Measurements from ENCODE around the gene NDST3.

Gene NDST3

DNA sequence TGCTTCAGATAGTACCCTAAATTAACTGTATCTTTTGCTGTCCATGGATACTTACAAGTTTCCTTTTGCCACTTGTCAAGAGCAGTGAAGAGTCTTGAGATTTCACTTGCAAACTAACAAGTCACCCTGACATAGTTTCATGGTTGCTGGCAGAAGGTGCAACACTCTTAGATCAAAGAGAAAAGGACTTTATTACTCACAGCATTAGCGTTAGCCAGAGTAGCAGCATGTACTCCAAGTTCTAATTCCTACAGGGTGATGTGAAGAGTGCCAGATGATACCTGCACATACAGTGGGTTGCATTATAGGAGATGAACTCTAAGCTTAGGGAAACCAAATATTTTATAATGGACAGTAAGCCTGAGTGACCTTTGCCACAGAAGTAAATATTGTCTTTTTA lies 47.9 kb downstream of the NDST3 start:
- DNase-seq = no peak

DNA sequence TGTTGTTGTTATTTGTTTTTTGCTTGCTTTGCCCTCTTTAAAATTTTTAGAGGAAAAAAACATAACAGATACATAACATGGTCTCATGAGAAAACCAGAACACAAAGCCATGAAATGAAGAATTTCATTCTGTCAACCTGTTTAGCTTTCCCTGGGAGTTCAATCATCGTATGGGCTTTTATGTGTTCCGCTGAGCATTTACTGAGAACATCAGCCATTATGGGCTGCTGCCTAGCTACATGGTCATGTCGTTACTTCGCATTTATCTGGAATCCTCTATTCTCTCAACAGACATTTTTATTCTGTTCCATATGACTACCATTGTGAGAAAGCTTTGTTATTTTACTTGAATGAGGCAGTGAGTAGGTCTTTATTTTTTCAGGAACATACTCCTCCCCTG lies 51.4 kb downstream of the NDST3 start:
- DNase-seq = no peak

DNA sequence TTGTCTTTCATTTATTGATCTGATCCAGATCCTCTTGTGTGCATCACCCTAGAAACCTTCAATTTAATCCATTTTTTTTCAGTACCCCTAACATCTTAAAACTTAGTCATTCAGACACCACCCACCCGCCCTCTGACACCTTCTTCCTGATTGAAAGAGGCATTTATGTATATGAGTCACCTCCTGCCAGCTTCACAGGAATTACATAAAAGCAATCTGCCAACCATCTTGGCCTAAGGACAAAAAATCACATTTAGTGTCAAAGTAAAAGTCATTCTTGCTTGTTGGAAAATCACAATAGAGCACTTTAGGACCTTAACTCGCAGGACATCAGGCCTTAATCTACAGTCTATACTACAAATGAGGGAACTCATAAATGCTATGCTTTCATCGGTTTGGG lies 52.1 kb downstream of the NDST3 start:
- DNase-seq = no peak

DNA sequence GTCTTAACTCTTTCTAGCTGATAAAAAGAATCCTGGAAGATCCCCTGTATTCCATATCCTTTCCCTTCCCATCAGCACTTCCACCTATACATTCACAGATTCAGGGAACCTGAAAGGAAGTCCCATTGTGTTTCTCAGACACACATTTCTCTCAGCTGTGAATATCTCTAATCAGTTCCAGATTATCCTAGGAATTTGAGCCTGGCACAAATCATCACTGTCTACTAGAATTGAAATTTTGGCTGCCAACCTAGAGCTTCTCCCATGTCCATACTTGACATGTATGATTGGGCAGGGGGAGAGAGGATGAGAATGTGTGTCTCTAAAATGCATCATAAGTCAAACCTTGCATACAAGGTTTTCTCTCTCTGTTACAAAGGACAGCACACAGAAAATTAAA lies 53.1 kb downstream of the NDST3 start:
- no peak for DNase-seq

DNA sequence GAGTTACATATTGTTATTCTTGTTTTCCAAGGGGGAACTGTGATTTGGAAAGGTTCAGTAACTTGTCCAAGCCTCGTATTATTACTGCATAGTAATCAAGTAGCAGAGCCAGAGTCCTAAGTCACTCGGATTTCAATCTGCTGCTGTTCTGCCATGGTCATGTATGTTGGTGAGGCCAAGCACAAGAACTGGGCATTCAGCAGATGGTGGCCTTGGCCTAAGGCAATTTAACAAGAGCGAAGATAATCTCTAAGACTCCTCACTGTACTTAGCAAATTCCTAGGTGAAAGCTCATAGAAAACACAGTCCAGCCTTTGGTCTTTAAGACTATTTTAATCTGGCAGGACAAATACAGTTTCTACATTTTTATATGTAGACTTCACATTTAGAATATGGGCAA lies 64.8 kb downstream of the NDST3 start:
- no peak for DNase-seq

DNA sequence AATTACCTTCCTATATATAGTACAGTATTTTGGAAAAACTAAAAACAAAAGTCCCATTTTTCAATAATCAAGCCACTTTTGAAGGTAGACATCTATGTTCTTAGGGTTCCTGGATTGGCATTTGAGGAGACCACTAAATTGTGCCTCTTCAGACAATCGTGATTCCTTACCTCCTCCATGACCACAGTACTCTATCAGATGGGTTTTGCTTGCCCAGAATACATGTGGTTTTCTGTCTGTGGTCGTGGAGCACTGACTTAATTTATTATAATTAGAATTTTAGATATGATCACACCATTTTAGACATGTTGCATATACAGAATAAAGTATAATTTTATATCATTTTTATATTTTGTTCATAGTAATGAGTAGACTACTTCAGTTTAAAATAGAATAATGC lies 67.9 kb downstream of the NDST3 start:
- DNase-seq = no peak

DNA sequence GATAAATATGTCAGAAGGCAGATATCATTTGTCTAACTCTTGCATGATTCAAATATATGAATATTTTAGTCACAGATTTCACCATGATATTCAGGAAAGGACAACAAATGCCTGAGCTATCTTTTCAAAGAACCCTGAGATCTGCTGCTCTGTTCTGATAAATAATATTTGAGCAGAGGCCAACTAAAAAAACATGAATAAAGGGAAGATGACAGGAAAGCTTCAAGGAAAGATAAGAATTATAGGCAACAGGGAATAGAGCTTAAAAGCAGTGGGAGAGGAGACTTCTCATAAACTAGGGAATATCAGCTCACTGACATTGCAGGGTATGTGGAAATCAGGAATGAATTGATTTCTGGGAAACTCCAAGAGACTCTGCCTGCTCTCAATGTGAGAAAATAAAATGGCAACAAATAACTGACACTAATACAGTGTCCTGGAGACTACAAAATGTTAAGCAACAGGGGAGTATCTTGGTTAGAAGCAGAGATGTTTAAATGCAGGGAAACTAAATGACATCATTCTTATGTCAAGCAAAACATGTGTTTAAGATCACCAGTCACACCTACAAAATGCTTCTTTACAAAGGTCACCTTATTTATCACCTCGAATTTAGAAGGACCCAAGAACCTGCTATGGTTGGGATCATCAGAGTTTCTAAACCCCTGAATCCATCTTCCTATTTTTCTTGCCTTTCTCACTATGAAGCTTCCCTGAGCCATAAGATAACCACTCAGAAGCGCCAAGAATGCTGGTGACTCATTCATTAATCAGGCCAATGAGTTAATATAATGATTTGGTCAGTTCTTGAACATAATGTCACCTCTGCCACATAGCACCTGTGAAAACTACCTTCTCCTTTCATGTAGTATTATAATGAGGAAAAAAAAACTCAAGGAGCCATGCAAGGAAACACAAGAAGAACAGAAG lies 78.1 kb downstream of the NDST3 start:
- DNase-seq = no peak

DNA sequence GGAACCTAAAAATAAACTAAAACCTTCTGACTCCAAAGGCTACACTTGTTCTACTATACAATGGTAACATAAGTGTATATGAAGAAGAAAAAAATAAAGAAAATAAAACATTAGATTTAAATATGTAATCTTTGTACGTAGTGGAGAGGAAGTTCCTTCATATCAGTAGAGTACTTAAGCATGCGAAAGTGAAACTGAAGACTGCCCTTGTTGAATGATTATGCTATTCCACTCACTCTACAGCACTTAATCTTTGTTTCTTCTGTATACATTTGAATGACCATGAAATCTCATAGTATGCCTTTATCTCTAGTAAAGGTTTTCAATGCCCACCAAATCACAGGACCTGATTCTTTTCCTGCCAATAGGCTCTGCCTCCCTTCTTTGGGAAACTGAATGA lies 78.9 kb downstream of the NDST3 start:
- no peak for DNase-seq

DNA sequence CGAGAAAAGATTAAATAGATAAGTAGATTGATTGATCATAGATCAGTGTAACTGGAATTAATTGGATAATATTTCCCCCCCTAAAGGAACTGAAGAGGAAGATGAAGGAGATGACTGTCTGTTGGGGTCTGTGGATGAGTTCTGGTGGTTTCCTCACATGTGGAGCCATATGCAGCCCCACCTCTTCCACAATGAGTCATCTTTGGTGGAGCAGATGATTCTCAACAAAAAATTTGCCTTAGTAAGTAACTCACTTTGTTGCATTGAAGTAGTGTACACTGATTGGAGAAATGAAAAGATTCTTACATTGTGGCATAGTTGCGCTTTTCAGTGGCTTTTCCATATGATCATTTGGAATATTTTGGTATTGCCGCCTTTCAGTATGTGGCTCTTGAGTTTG lies 80.4 kb downstream of the NDST3 start:
- DNase-seq = no peak

DNA sequence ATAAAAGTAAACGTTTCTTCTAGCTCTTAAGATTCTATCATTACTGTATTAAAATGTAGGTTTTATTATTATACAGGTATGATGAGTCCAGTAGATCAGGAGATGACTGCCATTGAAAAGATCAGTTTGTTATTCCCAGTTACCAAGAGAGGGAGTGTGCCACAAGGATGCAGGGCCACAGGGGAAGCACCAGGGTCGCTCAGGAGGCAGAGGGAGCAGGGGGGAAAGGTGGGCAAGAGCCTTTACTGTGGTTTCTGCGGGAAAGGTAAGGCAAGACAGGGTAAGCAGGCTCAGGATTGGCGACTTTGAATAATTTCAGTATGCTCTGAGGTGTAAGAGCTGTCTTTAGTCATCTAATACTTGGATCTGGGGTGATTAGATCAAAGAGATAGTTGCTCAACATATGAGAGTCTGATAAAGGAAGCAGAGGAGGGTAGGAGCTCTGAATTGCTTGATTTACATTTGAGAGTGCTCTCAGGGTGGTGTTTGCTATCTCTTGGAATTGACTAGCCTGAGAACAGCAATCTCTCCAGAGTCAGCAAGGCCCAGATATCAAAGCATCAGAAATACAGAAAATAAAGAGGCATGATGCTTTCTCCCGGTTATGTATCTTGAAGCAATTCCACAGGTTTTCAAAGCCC lies 86.0 kb downstream of the NDST3 start:
- no peak for DNase-seq

DNA sequence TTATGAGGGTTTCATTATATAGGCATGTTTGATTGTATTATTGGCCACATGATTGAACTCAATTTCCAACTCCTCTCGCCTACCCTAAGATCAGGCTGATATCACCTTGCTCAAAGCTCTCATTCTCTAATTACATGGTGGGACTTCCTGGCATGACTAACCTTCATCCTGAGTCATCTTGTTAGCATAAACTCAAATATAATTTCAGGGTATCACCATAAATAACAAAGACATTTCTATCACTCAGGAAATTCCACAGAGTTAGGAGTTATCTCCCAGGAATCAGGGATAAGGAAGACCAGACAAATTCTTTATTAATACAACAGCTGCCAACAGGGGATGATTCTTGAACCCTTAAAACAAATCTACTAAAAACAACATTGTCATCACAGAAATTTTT lies 90.7 kb downstream of the NDST3 start:
- DNase-seq = no peak

DNA sequence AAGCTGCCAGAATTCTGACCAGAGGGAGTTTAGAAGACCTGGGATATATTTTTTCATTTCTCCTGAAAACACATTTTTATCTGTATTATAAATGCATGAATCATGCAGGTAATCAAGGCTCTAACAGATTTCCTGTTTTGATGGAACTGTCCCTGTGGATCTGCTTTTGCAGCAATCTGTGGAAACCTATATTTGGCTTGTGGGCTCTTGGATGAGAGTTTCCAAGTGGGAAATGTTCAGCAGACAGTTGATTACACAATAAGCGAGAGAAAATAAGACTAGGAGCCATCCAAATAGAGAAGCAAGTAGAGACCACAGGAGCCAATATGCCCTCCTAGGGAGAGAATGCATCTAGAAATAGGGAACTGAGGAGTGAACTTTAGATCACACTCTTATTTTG lies 105.0 kb downstream of the NDST3 start:
- DNase-seq = no peak

DNA sequence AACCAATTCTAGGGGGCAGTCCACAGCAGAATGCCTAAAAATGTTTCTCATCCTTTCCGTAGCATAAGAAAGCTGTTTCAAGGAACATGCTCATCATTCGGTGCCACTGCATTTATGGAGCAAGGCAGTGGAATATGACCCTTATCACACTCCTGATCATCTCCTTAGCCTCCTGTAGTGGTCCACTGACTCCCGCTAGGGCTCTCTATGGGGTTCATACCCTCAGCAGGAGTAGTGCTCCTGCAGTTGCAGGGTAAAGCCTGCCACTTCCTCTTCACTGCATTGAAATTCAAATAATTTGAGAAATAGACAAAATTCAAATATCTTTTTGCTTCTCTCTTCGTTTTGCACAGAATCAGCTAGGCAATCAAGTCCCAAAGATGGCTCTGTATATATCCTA lies 107.0 kb downstream of the NDST3 start:
- DNase-seq = no peak

DNA sequence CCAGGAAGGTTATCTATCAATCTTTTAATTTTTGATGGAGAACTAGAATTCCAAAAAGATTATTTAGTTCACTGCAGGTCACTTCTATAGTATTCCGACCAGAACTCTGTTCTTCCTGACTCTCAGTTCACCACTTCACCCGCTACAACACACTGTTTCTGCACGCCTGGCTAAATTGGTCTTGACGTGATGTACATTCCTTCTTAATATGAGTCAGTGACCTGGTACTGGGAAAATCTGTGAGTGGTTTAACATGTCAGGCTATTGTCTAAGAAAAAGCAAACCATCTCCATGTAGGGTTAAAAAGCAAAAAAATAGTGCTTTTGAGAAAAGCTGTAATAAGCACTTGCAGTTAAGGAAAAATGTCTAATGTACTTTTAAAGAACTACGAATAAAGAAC lies 120.4 kb downstream of the NDST3 start:
- no peak for DNase-seq

DNA sequence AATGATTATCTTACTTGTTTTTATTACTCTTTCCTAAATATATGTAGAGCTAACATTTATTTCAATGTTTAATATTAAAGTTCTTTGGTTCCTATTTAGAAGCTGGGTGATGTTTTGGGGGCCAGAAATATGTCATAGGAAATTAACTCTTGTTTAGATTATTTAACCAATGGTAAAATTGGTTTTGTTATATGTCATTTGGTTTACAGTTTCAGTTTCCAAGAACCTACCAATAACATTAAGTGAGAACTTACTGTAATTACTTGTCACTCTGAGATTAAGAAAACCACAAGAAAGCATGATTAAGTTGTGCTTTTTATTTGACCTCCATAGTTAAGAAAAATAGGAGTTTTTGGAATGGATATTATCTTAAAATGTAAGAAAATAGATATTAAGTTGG lies 121.2 kb downstream of the NDST3 start:
- no peak for DNase-seq

DNA sequence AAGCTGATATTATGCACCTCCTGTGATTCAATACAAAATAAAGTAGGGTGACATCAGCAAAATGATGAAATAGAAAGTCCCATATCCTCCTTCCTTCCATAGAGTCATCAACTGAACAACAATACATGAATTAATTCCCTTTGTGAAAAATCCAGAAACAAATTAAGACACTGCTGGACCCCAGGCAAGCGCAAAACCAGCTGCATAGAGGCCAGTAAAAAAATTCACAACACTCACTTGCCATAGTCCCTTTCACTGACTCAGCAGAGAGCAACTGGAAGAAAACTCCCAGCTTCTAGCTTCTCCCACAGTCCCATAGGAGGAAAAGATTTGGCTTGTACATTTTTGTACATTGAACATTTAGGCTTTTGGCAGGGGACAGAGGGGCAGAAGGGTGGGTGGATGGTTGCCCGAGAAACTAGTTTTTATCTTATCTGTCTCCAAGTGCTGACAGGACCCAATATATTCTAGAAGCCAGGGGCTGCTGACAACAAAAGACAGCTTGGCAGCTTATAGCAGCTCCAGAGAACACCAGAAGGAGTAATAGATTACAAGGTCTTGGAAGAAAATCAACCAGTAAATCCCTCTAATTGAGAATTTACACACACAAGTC lies 124.6 kb downstream of the NDST3 start:
- DNase-seq = no peak

DNA sequence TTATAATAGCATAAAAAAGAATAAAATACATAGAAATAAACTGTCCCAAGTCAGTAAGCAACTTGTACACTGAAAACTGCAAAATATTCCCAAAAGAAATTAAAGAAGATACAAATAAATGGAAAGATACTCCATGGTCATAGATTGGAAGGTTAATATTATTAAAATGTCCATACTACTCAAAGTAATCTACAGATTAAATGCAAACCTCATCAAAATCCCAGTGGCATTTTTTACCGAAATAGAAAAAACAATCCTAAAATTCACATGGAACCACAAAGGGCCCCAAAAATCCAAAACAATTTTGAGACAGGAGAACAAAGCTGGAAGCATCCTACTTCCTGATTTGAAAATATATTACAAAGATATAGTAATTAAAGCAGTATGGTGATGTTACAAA lies 133.0 kb downstream of the NDST3 start:
- no peak for DNase-seq

DNA sequence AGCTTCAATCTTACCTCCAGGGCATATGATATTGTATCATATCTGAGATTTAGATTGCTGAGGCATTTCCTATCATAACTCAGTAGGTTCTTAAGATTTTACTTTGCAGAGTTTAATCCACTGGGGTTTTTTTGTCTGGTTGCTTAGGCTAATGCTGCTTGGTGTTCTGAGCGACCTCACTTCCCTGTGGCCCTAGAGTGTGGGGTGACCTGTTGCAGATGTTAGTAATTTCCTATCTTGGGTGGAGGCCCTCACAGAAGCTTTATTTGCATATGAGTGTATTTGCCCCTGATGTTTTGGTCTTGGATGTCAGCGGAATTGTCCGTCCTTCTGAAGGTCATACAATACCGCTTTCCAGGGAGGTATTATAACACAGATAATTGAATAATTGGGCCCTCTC lies 137.1 kb downstream of the NDST3 start:
- no peak for DNase-seq

DNA sequence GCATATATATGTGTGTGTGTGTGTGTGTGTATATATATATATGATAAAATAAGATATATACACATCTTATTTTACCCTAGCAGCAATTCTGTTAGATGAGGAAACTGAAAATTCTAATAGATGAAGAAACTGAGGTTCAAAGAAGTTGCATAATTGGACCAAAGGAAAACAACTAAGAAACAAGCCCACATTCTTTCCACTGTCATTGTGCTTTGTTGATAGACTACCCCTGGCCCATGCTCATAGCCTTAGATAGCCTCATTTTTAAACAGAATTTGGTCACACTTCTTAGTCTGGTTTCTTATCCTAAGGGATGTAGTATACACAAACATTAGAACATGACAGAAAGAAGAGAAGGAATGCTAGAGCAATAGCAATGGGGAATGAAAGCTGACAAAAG lies 138.8 kb downstream of the NDST3 start:
- no peak for DNase-seq

DNA sequence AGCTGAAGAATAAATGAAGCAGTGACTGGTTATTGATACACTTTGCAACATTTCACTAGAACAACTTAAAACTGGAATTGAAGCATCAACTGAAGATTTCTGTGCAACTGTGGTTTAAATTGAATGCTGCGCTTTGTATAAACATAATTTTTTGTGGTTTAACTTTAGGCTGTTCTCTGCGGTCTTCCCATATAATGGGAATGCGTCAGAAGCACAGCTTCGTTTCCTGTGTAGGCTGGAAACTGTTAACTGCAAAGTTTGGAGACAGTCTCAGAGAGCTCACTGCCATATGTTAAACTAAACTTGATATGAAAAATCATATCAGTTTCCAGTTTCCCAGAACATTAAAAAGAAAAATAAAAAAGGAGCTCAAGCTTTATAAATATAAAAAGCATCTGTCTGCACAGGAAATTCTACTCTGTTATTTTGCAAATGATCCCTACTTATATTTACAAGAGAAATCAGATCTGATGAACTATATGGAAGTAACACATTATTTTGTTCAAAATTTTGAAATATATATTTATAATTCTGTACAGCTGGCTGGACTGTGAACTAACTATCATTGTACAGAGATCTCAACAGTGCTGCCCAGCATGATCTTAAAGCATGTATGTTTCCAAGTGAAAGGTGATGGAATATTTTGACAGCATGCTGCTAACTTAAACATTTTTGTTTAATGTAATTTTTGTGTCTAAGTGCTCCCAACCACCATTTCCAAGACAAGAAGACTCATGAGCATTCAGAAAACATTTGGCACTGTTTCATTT lies 139.9 kb downstream of the NDST3 start:
- no peak for DNase-seq

DNA sequence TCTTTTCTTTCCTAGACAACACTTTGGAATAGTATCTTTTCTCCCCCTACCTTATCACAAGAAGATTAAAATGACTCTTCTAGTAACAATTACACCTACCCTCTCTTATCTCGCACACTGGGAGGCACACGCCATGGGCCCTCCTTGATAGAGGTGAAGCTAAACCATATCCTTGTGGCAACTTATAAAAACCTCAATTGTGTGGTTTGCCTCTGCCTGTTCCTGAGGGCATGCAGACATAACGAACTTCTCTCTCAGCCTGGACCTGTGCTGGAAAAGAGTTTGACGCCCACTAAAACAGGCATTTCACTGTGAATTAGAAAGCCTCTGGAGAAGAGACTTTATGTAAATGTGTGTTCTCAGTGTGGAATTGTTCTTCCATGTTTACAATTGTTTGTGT lies 141.2 kb downstream of the NDST3 start:
- no peak for DNase-seq

DNA sequence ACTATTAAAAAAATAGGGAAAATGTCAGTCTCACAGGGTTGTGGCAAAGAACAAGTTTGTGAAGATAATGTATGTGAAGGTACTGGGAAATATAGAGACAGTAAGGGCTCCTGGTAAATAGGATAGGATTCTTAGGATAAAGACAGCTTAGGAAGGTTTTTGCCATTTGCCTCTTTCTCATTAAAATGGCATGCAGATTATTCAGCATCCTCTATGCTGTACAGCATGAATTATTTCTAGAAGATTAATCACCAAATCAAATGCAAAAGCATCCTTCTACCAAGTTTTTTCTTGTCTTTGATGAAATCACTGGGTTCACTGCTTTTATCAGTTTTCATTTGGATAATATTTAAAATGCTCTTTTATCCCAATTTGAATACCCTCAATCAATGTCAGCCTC lies 142.8 kb downstream of the NDST3 start:
- no peak for DNase-seq

DNA sequence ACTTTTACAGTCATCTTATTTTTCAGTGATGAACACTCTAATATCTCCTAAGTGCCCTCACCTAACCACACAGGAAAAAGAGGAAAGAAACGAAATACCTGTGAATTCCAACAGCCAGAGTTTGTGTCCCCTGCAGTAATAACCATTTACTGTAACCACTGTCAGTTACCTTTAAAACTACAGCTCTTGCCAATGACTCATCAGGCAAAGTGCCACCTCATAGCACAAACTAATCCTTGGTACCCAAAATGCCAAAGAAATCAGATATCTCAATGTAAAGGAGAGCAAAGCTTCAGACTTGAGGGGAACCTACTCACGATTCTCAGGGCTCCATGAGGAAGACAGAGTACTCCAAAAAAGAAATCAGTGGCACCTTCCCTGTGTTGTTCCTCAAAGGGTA lies 146.5 kb downstream of the NDST3 start:
- DNase-seq = no peak

DNA sequence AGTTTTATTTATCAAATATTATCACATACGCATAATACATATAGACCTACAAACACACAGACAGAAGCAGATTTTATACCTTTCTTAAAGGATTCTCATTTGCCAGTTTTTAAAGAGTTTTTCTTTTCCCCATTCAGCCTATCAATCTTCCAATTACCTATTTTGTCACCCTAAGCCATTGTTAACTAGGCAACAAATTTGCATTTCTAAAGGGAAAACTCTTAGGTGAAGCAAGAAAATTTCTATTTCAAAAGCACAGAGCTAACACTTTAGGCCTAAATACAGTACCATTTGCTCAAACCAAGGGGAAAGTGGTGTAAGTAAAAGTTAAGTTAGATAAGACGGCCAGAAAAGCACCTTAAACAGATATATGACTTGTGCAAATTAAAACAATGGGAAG lies 156.6 kb downstream of the NDST3 start:
- DNase-seq = no peak
